ENCODE results near the gene SOAT1. TPM values are rescaled to one million over a fixed set of nuclear protein-coding genes. Genes with fewer than 3 reads are reported as not detected.

The SOAT1 gene
- polyA plus RNA-seq, 2 of the 4 experiments (the other 2 are of a cell fraction), result 19.0 to 62.1 TPM

GRCh38 chr1:179365342-179366092 lies 71.9 kb downstream of the SOAT1 start, which contains the start of gene AXDND1:
AXDND1 (plus strand) TSS chr1:179365971; CDS start chr1:179366510, 539 bp downstream.
- WGBS (ENCODE audit: missing lambda C conversion rate), result 4% methylated on average over 43 of the region's 43 CpGs
- Histone ChIP-seq H3K27ac (peak within 1 kb of the TSS; percentile 87 to 94), H3K4me2 (peak within 1 kb of the TSS; percentile 81), H3K9me3 (no peaks in the 10 kb centered on the region), H3K4me3 (peak within 1 kb of the TSS; percentile 72), H3K4me1 (0 out of 3 replicates have a peak, but pooled peaks cover 4% of the 10 kb centered on the region)
- FAIRE-seq (no peak), DNase-seq (ENCODE audit: low read depth in 1 of 2, low spot score in 1 of 2) (peak; percentile 73 to 87), ATAC-seq (peak; percentile 94 to 98)
- ChIA-PET POLR2A (interaction anchor here (0.7 to 1.7 kb wide), 3 partner anchors 72 to 987 kb away, joined by 3 to 12 read pairs (median 3); partner anchors contain the start of genes SOAT1 and TOR3A), CTCF (interaction anchor here (0.7 to 1.6 kb wide), 6 partner anchors 71 to 449 kb away, joined by 3 to 8 read pairs (median 4); partner anchors contain the start of gene SOAT1)
- TF ChIP-seq, protein P1, sequence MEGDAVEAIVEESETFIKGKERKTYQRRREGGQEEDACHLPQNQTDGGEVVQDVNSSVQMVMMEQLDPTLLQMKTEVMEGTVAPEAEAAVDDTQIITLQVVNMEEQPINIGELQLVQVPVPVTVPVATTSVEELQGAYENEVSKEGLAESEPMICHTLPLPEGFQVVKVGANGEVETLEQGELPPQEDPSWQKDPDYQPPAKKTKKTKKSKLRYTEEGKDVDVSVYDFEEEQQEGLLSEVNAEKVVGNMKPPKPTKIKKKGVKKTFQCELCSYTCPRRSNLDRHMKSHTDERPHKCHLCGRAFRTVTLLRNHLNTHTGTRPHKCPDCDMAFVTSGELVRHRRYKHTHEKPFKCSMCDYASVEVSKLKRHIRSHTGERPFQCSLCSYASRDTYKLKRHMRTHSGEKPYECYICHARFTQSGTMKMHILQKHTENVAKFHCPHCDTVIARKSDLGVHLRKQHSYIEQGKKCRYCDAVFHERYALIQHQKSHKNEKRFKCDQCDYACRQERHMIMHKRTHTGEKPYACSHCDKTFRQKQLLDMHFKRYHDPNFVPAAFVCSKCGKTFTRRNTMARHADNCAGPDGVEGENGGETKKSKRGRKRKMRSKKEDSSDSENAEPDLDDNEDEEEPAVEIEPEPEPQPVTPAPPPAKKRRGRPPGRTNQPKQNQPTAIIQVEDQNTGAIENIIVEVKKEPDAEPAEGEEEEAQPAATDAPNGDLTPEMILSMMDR (IDR thresholded peaks at IDR 0.05), result no peak
- TF ChIP-seq CBX8 (IDR thresholded peaks at IDR 0.05) (no peak), TFCP2L1 (CRISPR knock-in tag; IDR thresholded peaks at IDR 0.05) (no peak), NR3C1 (IDR thresholded peaks at IDR 0.05) (no peak), USF2 (IDR thresholded peaks at IDR 0.05) (no peak), CHD2 (IDR thresholded peaks at IDR 0.05; ENCODE audit: low read length, partially characterized antibody) (no peak), HOXB13 (CRISPR knock-in tag; IDR thresholded peaks at IDR 0.05; ENCODE audit: low read depth) (no peak), CEBPB (IDR thresholded peaks at IDR 0.05) (peak in 1 of 2 experiments; percentile 41; a peak in 2 of 4 replicates), RCOR1 (IDR thresholded peaks at IDR 0.05; ENCODE audit: low read depth, low read length) (no peak), EP300 (IDR thresholded peaks at IDR 0.05) (no peak), HEYL (CRISPR knock-in tag; IDR thresholded peaks at IDR 0.05) (no peak), KDM1A (IDR thresholded peaks at IDR 0.05; ENCODE audit: low read depth) (no peak; the same call in 1 of the 2 replicates), ZFP36 (IDR thresholded peaks at IDR 0.05; ENCODE audit: borderline replicate concordance, partially characterized antibody) (no peak), RARB (CRISPR knock-in tag; IDR thresholded peaks at IDR 0.05) (no peak), JUN (IDR thresholded peaks at IDR 0.05) (peak in 1 of 2 experiments; percentile 71; a peak in 1 of 5 replicates), TP53 (CRISPR knock-in tag; IDR thresholded peaks at IDR 0.05) (peak; percentile 39; the same call in 1 of the 2 replicates), CBX2 (IDR thresholded peaks at IDR 0.05; ENCODE audit: borderline replicate concordance, low read depth) (no peak), EHMT2 (IDR thresholded peaks at IDR 0.05; ENCODE audit: low read depth) (no peak), REST (IDR thresholded peaks at IDR 0.05) (no peak), HOXA7 (CRISPR knock-in tag; IDR thresholded peaks at IDR 0.05) (no peak), ESRRA (IDR thresholded peaks at IDR 0.05; ENCODE audit: borderline replicate concordance, low read length) (no peak), KDM5A (IDR thresholded peaks at IDR 0.05) (no peak), GATA3 (IDR thresholded peaks at IDR 0.05; ENCODE audit: borderline replicate concordance) (no peak), NPAS2 (CRISPR knock-in tag; IDR thresholded peaks at IDR 0.05; ENCODE audit: borderline replicate concordance) (no peak), ZC3H11A (IDR thresholded peaks at IDR 0.05) (no peak), MYC (IDR thresholded peaks at IDR 0.05; ENCODE audit: borderline replicate concordance, low read length) (no peak), MAFK (IDR thresholded peaks at IDR 0.05; ENCODE audit: partially characterized antibody) (no peak)
- TF ChIP-seq, protein P2, sequence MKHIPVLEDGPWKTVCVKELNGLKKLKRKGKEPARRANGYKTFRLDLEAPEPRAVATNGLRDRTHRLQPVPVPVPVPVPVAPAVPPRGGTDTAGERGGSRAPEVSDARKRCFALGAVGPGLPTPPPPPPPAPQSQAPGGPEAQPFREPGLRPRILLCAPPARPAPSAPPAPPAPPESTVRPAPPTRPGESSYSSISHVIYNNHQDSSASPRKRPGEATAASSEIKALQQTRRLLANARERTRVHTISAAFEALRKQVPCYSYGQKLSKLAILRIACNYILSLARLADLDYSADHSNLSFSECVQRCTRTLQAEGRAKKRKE (CRISPR knock-in tag; IDR thresholded peaks at IDR 0.05; ENCODE audit: low read depth), result no peak
- TF ChIP-seq, protein P3, sequence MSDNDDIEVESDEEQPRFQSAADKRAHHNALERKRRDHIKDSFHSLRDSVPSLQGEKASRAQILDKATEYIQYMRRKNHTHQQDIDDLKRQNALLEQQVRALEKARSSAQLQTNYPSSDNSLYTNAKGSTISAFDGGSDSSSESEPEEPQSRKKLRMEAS (IDR thresholded peaks at IDR 0.05), result peak; percentile 59
- TF ChIP-seq, protein P4, sequence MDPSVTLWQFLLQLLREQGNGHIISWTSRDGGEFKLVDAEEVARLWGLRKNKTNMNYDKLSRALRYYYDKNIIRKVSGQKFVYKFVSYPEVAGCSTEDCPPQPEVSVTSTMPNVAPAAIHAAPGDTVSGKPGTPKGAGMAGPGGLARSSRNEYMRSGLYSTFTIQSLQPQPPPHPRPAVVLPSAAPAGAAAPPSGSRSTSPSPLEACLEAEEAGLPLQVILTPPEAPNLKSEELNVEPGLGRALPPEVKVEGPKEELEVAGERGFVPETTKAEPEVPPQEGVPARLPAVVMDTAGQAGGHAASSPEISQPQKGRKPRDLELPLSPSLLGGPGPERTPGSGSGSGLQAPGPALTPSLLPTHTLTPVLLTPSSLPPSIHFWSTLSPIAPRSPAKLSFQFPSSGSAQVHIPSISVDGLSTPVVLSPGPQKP (IDR thresholded peaks at IDR 0.05; ENCODE audit: low read depth, low read length), result no peak
- TF ChIP-seq, protein P5, sequence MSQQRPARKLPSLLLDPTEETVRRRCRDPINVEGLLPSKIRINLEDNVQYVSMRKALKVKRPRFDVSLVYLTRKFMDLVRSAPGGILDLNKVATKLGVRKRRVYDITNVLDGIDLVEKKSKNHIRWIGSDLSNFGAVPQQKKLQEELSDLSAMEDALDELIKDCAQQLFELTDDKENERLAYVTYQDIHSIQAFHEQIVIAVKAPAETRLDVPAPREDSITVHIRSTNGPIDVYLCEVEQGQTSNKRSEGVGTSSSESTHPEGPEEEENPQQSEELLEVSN (IDR thresholded peaks at IDR 0.05; ENCODE audit: borderline replicate concordance, low read depth), result peak; percentile 39; the same call in 1 of the 2 replicates
